Right atrium auricular region (tissue), 2 donors: Measurements from ENCODE around the gene FMNL3. TPM values are rescaled to one million over a fixed set of nuclear protein-coding genes. Genes with fewer than 3 reads are reported as not detected.
A peak's percentile ranks its signal among the peaks of the same experiment; 100 is the strongest.

Experiments
- DNase-seq: peaks from one replicate; pipeline ENCODE4 v3.0.0-alpha.2; 2019; ENCODE audit warnings: low spot score
- H3K27ac ChIP-seq, 2 donors: fragments of 200-600 bp; sonication (generic); 1 replicate in 1 of 2; 2 replicates in 1 of 2; pipeline ENCODE4 v1.5.1; 2016 to 2019
- H3K27me3 ChIP-seq, 2 donors: fragments of 200-600 bp; sonication (generic); one replicate each; pipeline versions ENCODE4 v1.5.1 to v1.6.0; 2017 to 2019
- H3K36me3 ChIP-seq: fragments of 200-600 bp; sonication (generic); one replicate; pipeline ENCODE4 v1.5.1; 2016
- H3K4me1 ChIP-seq, 2 donors: fragments of 200-600 bp; sonication (generic); one replicate each; pipeline versions ENCODE4 v1.5.1 to v1.6.0; 2017 to 2019
- H3K4me3 ChIP-seq, 2 donors: fragments of 200-600 bp; sonication (generic); 1 replicate in 1 of 2; 2 replicates in 1 of 2; pipeline ENCODE4 v1.5.1; 2017 to 2019; ENCODE audit warnings: mild to moderate bottlenecking in 1 of 2, moderate library complexity in 1 of 2
- H3K9me3 ChIP-seq, 2 donors: fragments of 200-600 bp; sonication (generic); one replicate each; pipeline ENCODE4 v1.5.1; 2019
- CTCF ChIP-seq, 2 donors: fragments of 200-600 bp; sonication (generic); IDR thresholded peaks; one replicate each; pipeline ENCODE4 v1.5.1; 2019; ENCODE audit warnings: antibody characterized with exemption in 2 of 2
- total RNA-seq, 2 donors: library from RNA; depleted of rRNA; stranded (reverse); fragments of >200 nt; gene quantifications; one replicate each; pipeline ENCODE4 v1.1.0, GENCODE V29; 2016

Gene FMNL3
- total RNA-seq, 2 donors from 2014 or later, result 9.0 to 19.7 TPM

- H3K27ac ChIP-seq, result peak overlapping the region; percentile 8 to 11
- no peaks in the 10 kb centered on the region for H3K9me3 ChIP-seq
- no peak overlapping the region for H3K4me3 ChIP-seq
- H3K4me1 ChIP-seq, result peaks cover 0 to 73% of the 10 kb centered on the region in 2 donors
- DNase-seq, result no peak
- no peaks in the 10 kb centered on the region for H3K36me3 ChIP-seq
- TF ChIP-seq CTCF (IDR thresholded peaks at IDR 0.05), result no peak
- no peaks in the 10 kb centered on the region for H3K27me3 ChIP-seq
Measured at GRCh38 chr12:49667325-49668090, 39.7 kb downstream of the FMNL3 start.

GRCh38 chr12:49666176-49666575 lies 41.0 kb downstream of the FMNL3 start:
- Histone ChIP-seq H3K36me3 (no peaks in the 10 kb centered on the region), H3K4me3 (no peak overlapping the region), H3K9me3 (no peaks in the 10 kb centered on the region), H3K4me1 (peaks cover 0 to 68% of the 10 kb centered on the region in 2 donors), H3K27me3 (no peaks in the 10 kb centered on the region), H3K27ac (peak overlapping the region in 1 of 2 donors; percentile 33)
- no peak for DNase-seq
- TF ChIP-seq CTCF (IDR thresholded peaks at IDR 0.05), result no peak

GRCh38 chr12:49665384-49665783 lies 41.8 kb downstream of the FMNL3 start:
- Histone ChIP-seq H3K27me3 (no peaks in the 10 kb centered on the region), H3K4me3 (no peak overlapping the region), H3K27ac (peak overlapping the region; percentile 33 to 72), H3K36me3 (no peaks in the 10 kb centered on the region), H3K4me1 (peaks cover 0 to 60% of the 10 kb centered on the region in 2 donors), H3K9me3 (no peaks in the 10 kb centered on the region)
- no peak for TF ChIP-seq CTCF (IDR thresholded peaks at IDR 0.05)
- DNase-seq, result no peak

- H3K9me3 ChIP-seq, result no peaks in the 10 kb centered on the region
- peak overlapping the region; percentile 72 to 81 for H3K27ac ChIP-seq
- H3K27me3 ChIP-seq, result no peaks in the 10 kb centered on the region
- TF ChIP-seq CTCF (IDR thresholded peaks at IDR 0.05), result no peak
- no peaks in the 10 kb centered on the region for H3K36me3 ChIP-seq
- DNase-seq, result no peak
- H3K4me1 ChIP-seq, result peaks cover 0 to 59% of the 10 kb centered on the region in 2 donors
- H3K4me3 ChIP-seq, result no peak overlapping the region
Measured at GRCh38 chr12:49664591-49665239, 42.5 kb downstream of the FMNL3 start.

GRCh38 chr12:49664167-49664566 lies 43.0 kb downstream of the FMNL3 start:
- TF ChIP-seq CTCF (IDR thresholded peaks at IDR 0.05), result no peak
- H3K27me3 ChIP-seq, result no peaks in the 10 kb centered on the region
- H3K36me3 ChIP-seq, result no peaks in the 10 kb centered on the region
- no peaks in the 10 kb centered on the region for H3K9me3 ChIP-seq
- H3K27ac ChIP-seq, result peak overlapping the region; percentile 72 to 81
- no peak overlapping the region for H3K4me3 ChIP-seq
- H3K4me1 ChIP-seq, result peaks cover 0 to 57% of the 10 kb centered on the region in 2 donors
- DNase-seq, result no peak
